Upper lobe of left lung (tissue), 6 donors: ENCODE measurements around the gene KCTD11. TPM values are rescaled to one million over a fixed set of nuclear protein-coding genes. Genes with fewer than 3 reads are reported as not detected.

Source experiments
- ATAC-seq, 2 donors: fragments of 200-7000 bp; cut with Tn5 transposase; one replicate each; pipeline ENCODE4 v1.9.1; 2022; ENCODE audit warnings: mild to moderate bottlenecking in 2 of 2, moderate library complexity in 2 of 2; ENCODE audit not compliant: low FRiP score in 2 of 2
- DNase-seq, 2 donors: peaks; one replicate each; pipeline ENCODE4 v3.0.0-alpha.2; 2019 to 2020
- H3K27ac ChIP-seq, 4 donors: fragments of 200-600 bp; sonication (generic); one replicate each; pipeline ENCODE4 v1.5.1; 2016 to 2019
- H3K27me3 ChIP-seq, 4 donors: fragments of 200-600 bp; sonication (generic); one replicate each; pipeline ENCODE4 v1.5.1; 2017 to 2019
- H3K36me3 ChIP-seq, 4 donors: fragments of 200-600 bp; sonication (generic); one replicate each; pipeline ENCODE4 v1.5.1; 2016 to 2019
- H3K4me1 ChIP-seq, 4 donors: fragments of 200-600 bp; sonication (generic); one replicate each; pipeline ENCODE4 v1.5.1; 2018 to 2019
- H3K4me3 ChIP-seq, 4 donors: fragments of 200-600 bp; sonication (generic); one replicate each; pipeline ENCODE4 v1.5.1; 2017 to 2019; ENCODE audit warnings: mild to moderate bottlenecking in 2 of 4, moderate library complexity in 1 of 4
- H3K9me3 ChIP-seq, 4 donors: fragments of 200-600 bp; sonication (generic); one replicate each; pipeline ENCODE4 v1.5.1; 2018 to 2019
- EP300 ChIP-seq, 4 donors: sonication (generic); formaldehyde crosslinking; IDR thresholded peaks; one replicate each; pipeline ENCODE4 v1.5.1; 2017; ENCODE audit warnings: antibody characterized with exemption in 4 of 4, control low read depth in 2 of 4
- POLR2A ChIP-seq, 4 donors: fragments of 450-650 bp; IDR thresholded peaks; one replicate each; pipeline ENCODE4 v1.5.1; 2016 to 2017; ENCODE audit warnings: antibody characterized with exemption in 4 of 4, mild to moderate bottlenecking in 2 of 4
- POLR2AphosphoS5 ChIP-seq, 2 donors: sonication (generic); formaldehyde crosslinking; IDR thresholded peaks; one replicate each; pipeline ENCODE4 v1.5.1; 2017; ENCODE audit warnings: antibody characterized with exemption in 2 of 2
- WGBS, 2 donors: methylation state at CpG; one replicate each; pipeline ENCODE4 v1.1.5; 2017 to 2018; 5-methylcytosine and 5-hydroxymethylcytosine counted together
- total RNA-seq, 6 donors: library from RNA; depleted of rRNA in 4 of 6; stranded (reverse); fragments of >200 nt in 4 of 6; gene quantifications; one replicate each; pipeline versions ENCODE4 v1.1.0 to v1.2.1, GENCODE V29; 2016 to 2021
- TF ChIP-seq, protein P1 (sequence below), 6 experiments: fragments of 450-650 bp in 4 of 6; fragments of 200-600 bp in 2 of 6; sonication (generic) in 2 of 6; IDR thresholded peaks; one replicate each; pipeline ENCODE4 v1.5.1; 2016 to 2019; ENCODE audit warnings: antibody characterized with exemption in 6 of 6
- donor health status: DM: no; HTN: no; CAD: no; lungs with moderate emphysema.
- donor health status: DM: no; HTN: yes; CAD: no; lungs with severe emphysema.

The KCTD11 gene
- total RNA-seq, 6 donors from 2014 or later = 5.2 to 13.8 (median 10.5) TPM

DNA sequence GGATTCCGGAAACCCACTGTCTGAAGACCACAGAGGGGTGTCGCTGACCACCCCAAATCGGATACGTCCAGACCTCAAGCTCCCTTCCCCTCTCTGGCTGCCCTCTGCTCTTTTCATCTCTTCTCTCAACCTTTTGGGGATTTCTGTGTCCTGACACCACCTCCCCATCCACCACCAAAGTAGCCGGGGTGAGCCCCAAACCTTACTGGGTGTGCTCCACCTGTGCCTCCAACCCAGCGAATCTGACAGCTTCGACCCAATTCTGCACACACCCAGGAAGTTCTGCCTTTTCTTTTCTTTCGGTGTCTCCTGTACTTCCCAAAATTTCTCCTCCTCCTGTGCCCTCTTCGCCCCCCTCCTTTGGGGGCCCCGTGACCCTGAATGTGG is 534 bp downstream of the KCTD11 start:
- H3K4me1 ChIP-seq = peaks cover 36 to 60% (median 46%) of the 10 kb centered on the region in 4 donors
- H3K27ac ChIP-seq = peak overlapping the region; percentile 95 to 99 (median 96)

DNA sequence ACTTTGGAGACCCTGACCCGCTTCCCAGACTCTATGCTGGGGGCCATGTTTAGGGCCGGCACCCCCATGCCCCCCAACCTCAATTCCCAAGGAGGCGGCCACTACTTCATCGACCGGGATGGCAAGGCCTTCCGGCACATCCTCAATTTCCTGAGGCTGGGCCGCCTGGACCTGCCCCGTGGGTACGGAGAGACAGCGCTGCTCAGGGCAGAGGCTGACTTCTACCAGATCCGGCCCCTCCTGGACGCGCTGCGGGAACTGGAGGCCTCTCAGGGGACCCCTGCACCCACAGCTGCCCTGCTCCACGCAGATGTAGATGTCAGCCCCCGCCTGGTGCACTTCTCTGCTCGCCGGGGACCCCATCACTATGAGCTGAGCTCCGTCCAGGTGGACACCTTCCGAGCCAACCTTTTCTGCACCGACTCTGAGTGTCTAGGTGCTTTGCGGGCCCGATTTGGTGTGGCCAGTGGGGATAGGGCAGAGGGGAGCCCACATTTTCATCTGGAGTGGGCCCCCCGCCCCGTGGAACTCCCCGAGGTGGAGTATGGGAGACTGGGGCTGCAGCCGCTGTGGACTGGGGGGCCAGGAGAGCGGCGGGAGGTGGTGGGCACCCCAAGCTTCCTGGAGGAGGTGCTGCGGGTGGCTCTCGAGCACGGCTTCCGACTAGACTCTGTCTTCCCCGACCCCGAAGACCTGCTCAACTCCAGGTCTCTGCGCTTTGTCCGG is 1.1 kb downstream of the KCTD11 start:
- ATAC-seq (no peak), DNase-seq (peak in 1 of 2 donors; percentile 76)
- no peaks in the 10 kb centered on the region for H3K27me3 ChIP-seq
- H3K4me3 ChIP-seq = peak overlapping the region in 3 of 4 donors; percentile 65 to 88 (median 69)
- no peaks in the 10 kb centered on the region for H3K9me3 ChIP-seq
- no peaks in the 10 kb centered on the region for H3K36me3 ChIP-seq
- WGBS, 2 donors = 92 to 96% methylated on average over 14 to 37 of the region's 37 CpGs
- TF ChIP-seq, protein P1, sequence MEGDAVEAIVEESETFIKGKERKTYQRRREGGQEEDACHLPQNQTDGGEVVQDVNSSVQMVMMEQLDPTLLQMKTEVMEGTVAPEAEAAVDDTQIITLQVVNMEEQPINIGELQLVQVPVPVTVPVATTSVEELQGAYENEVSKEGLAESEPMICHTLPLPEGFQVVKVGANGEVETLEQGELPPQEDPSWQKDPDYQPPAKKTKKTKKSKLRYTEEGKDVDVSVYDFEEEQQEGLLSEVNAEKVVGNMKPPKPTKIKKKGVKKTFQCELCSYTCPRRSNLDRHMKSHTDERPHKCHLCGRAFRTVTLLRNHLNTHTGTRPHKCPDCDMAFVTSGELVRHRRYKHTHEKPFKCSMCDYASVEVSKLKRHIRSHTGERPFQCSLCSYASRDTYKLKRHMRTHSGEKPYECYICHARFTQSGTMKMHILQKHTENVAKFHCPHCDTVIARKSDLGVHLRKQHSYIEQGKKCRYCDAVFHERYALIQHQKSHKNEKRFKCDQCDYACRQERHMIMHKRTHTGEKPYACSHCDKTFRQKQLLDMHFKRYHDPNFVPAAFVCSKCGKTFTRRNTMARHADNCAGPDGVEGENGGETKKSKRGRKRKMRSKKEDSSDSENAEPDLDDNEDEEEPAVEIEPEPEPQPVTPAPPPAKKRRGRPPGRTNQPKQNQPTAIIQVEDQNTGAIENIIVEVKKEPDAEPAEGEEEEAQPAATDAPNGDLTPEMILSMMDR (IDR thresholded peaks at IDR 0.05) = no peak
- TF ChIP-seq POLR2AphosphoS5 (IDR thresholded peaks at IDR 0.05) (no peak), EP300 (IDR thresholded peaks at IDR 0.05) (no peak)
- peaks cover 36 to 60% (median 46%) of the 10 kb centered on the region in 4 donors for H3K4me1 ChIP-seq
- peak overlapping the region in 3 of 4 donors; percentile 95 to 99 (median 95) for H3K27ac ChIP-seq

More for the DNA sequence above, 534 bp downstream of the KCTD11 start:
- Histone ChIP-seq H3K4me3 (peak overlapping the region; percentile 65 to 88 (median 68)), H3K9me3 (no peaks in the 10 kb centered on the region), H3K36me3 (no peaks in the 10 kb centered on the region), H3K27me3 (no peaks in the 10 kb centered on the region)
- ATAC-seq (no peak), DNase-seq (no peak)
- 20% methylated on average over 10 of the region's 10 CpGs for WGBS, 2 donors
- TF ChIP-seq, protein P1 (IDR thresholded peaks at IDR 0.05) = peak in 3 of 6 experiments; percentile 32 to 49 (median 32)
- TF ChIP-seq POLR2AphosphoS5 (IDR thresholded peaks at IDR 0.05) = no peak
- TF ChIP-seq POLR2A (IDR thresholded peaks at IDR 0.05) = no peak
- TF ChIP-seq EP300 (IDR thresholded peaks at IDR 0.05) = no peak

DNA sequence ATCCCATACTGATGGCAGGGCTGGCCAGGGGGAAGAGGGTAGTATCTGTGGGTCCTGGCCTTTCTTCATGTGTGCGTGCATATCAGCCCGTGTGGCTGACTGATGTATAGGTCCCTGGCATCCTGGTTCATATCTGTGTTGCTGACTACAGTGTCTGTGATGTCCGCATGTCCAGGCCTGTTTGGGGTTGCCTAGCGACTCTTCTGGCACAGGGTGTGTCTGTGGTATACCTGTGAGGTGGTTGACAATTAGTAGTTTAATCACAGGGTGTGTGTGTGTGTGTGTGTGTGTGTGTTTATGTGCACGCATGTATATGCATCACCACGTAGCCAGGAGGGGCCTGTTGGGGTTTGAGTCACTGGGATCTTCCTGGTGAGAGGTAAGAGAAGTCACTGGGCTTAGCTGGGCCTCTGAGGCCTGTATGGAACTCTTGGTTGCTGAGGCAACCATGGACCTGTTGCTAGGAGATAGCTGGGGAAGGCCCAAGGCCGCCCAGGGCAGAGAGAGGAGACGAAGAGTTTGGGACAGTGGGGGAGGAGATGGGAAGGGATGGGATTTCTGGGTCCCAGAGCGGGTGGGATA is 2.4 kb downstream of the KCTD11 start:
- Histone ChIP-seq H3K27me3 (no peaks in the 10 kb centered on the region), H3K27ac (peak overlapping the region in 2 of 4 donors; percentile 44 to 95), H3K9me3 (no peaks in the 10 kb centered on the region), H3K4me1 (peaks cover 36 to 57% (median 42%) of the 10 kb centered on the region in 4 donors), H3K4me3 (no peak overlapping the region), H3K36me3 (no peaks in the 10 kb centered on the region)
- 76 to 78% methylated on average over 7 to 9 of the region's 9 CpGs for WGBS, 2 donors
- DNase-seq = no peak
- TF ChIP-seq, protein P1 (IDR thresholded peaks at IDR 0.05) = no peak
- no peak for TF ChIP-seq POLR2AphosphoS5 (IDR thresholded peaks at IDR 0.05)
- ATAC-seq = no peak

DNA sequence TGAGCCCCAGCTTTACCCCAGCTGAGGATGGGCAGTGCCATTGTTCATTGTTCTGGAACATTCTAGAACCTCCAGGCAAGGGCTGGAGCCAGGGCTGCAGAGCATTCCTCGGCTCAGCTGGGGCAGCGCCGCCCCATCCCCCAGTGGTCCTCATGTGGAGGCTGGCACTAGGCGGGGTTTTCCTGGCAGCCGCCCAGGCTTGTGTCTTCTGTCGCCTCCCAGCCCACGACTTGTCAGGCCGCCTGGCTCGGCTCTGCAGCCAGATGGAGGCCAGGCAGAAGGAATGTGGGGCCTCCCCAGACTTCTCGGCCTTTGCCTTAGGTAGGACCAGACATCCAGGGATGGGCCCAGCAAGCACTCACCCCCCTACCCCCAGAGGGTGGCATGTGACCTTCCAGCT is 3.1 kb downstream of the KCTD11 start, which contains the start of gene TMEM95:
Gene TMEM95, plus strand, starts transcription at position 104 of the 400 bp plus-strand sequence. Its CDS starts 49 bp downstream, at position 153.
- WGBS, 2 donors = 66% methylated on average over 10 of the region's 10 CpGs; no CpG with 5 or more reads in 1 of the 2 donors
- TF ChIP-seq EP300 (IDR thresholded peaks at IDR 0.05) (no peak), POLR2A (IDR thresholded peaks at IDR 0.05) (no peak), POLR2AphosphoS5 (IDR thresholded peaks at IDR 0.05) (no peak)
- TF ChIP-seq, protein P1 (IDR thresholded peaks at IDR 0.05) = no peak
- no peak within 1 kb of the TSS for H3K4me3 ChIP-seq
- H3K4me1 ChIP-seq = peaks cover 29 to 50% (median 35%) of the 10 kb centered on the region in 4 donors
- no peaks in the 10 kb centered on the region for H3K36me3 ChIP-seq
- ATAC-seq (no peak), DNase-seq (peak in 1 of 2 donors; percentile 82)
- H3K9me3 ChIP-seq = no peaks in the 10 kb centered on the region
- H3K27ac ChIP-seq = peak within 1 kb of the TSS in 2 of 4 donors; percentile 44 to 95
- H3K27me3 ChIP-seq = no peaks in the 10 kb centered on the region
